ENCODE results near the gene C4orf50. TPM values are rescaled to one million over a fixed set of nuclear protein-coding genes. Genes with fewer than 3 reads are reported as not detected.

The C4orf50 gene
- total and polyA plus RNA-seq, 2 of the 4 experiments (the other 2 are of a cell fraction), result not detected

DNA sequence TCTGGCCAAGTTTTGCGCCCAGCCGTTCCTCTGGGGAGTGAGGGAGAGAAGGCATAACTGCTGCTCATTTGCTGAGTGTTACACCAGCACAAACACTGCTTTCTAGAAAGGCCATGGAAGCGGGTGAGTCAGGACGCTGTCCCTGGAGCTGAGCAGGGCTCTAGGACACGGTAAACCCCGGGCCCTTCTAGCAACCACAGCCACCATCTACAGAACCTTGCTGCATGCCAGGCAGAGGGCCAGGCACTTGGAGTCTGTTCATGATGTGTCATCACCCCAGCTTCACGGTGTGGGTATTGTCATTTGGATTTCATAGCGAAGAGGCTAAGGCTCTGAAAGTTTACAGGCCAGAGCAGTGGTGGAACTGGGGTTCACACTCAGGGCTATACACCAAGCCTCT is 31.8 kb upstream of the C4orf50 start:
- in situ Hi-C loops (cut with MboI; ENCODE audit: low sequenced_read_pairs) (loop anchor here (25.0 kb wide), 2 partner anchors 87 to 387 kb away; no protein-coding TSS in a partner anchor), intact Hi-C loops (cut with micrococcal nuclease) (no loop called here), dilution Hi-C loops (cut with HindIII; ENCODE audit: low sequenced_read_pairs, unreplicated experiment) (no loop called here)
- no peak overlapping the region for H4K91ac ChIP-seq (ENCODE audit: insufficient read depth, low read depth, low read length)
- no peak overlapping the region for H3K18ac ChIP-seq (ENCODE audit: low read depth, low read length)
- H2BK120ac ChIP-seq (ENCODE audit: low read depth, low read length), result no peak overlapping the region
- no peak overlapping the region for H3K23ac ChIP-seq (ENCODE audit: low read depth, low read length)
- no peak overlapping the region for H2BK5ac ChIP-seq (ENCODE audit: low read depth, low read length, poor library complexity, severe bottlenecking)
- H2AK9ac ChIP-seq (replicated peaks; ENCODE audit: low read depth, low read length, poor library complexity), result no peak overlapping the region
- no CpG with 5 or more reads among the region's 8 CpGs for WGBS, 2 experiments (ENCODE audit: extremely low coverage in 2 of 2, insufficient read length in 1 of 2)
- peaks cover 2% of the 10 kb centered on the region; the same call in 1 of the 2 replicates for H3K9me3 ChIP-seq (ENCODE audit: control insufficient read depth, insufficient read depth, low read length)
- no peak overlapping the region for H4K8ac ChIP-seq (ENCODE audit: low read depth in 2 of 2, low read length in 2 of 2)
- H2BK20ac ChIP-seq (ENCODE audit: low read depth, low read length), result no peak overlapping the region
- H3K27me3 ChIP-seq (ENCODE audit: control insufficient read depth, insufficient read depth, low read length), result no peaks in the 10 kb centered on the region
- no peaks in the 10 kb centered on the region for H3K9me1 ChIP-seq (ENCODE audit: insufficient read depth, low read length)
- no peak overlapping the region for H3K14ac ChIP-seq (replicated peaks; ENCODE audit: low read depth, low read length)
- no TSS peak for BruUV-seq (replicated peaks)
- no peaks in the 10 kb centered on the region for H3K4me1 ChIP-seq (ENCODE audit: control insufficient read depth, insufficient read depth, low read length)
- CTCF ChIA-PET, result no interaction called here
- H3K56ac ChIP-seq (ENCODE audit: extremely low read depth, insufficient read depth, low read length), result no peak overlapping the region
- no peak overlapping the region for H2BK15ac ChIP-seq (ENCODE audit: low read depth, low read length)
- no peak for DNase-seq
- H4K5ac ChIP-seq (ENCODE audit: low read depth, low read length), result no peak overlapping the region
- H3K4me2 ChIP-seq (ENCODE audit: low read depth, low read length), result no peak overlapping the region
- POLR2A ChIA-PET (ENCODE audit: unreplicated experiment), result no interaction called here
- no peak overlapping the region for H2AK5ac ChIP-seq (ENCODE audit: low read depth, low read length)
- H3K36me3 ChIP-seq (ENCODE audit: control insufficient read depth, insufficient read depth, low read length), result no peaks in the 10 kb centered on the region
- H3K4ac ChIP-seq (ENCODE audit: low read depth, low read length), result no peak overlapping the region
- H3K79me1 ChIP-seq (ENCODE audit: low read depth in 1 of 2, low read length in 2 of 2), result no peaks in the 10 kb centered on the region
- H3K9ac ChIP-seq (ENCODE audit: low read depth, low read length), result no peak overlapping the region
- no peak for ATAC-seq (ENCODE audit: low read depth)
- no peaks in the 10 kb centered on the region for H4K20me1 ChIP-seq (ENCODE audit: insufficient read depth, low read length)
- no peak overlapping the region for H3K4me3 ChIP-seq (ENCODE audit: insufficient read depth, low read depth, low read length)
- no peak overlapping the region for H2AFZ ChIP-seq (replicated peaks; ENCODE audit: low read length, poor library complexity)
- TF ChIP-seq RAD21 (IDR thresholded peaks at IDR 0.05; ENCODE audit: low read length) (no peak), MXI1 (IDR thresholded peaks at IDR 0.05; ENCODE audit: borderline replicate concordance, low read depth, low read length) (no peak), MAFK (IDR thresholded peaks at IDR 0.05; ENCODE audit: low read depth, low read length) (no peak), RFX5 (IDR thresholded peaks at IDR 0.05; ENCODE audit: low read depth, low read length) (no peak), RCOR1 (IDR thresholded peaks at IDR 0.05; ENCODE audit: insufficient replicate concordance, low read length) (no peak), CEBPB (IDR thresholded peaks at IDR 0.05; ENCODE audit: low read depth, low read length) (no peak)
- TF ChIP-seq, protein P1, sequence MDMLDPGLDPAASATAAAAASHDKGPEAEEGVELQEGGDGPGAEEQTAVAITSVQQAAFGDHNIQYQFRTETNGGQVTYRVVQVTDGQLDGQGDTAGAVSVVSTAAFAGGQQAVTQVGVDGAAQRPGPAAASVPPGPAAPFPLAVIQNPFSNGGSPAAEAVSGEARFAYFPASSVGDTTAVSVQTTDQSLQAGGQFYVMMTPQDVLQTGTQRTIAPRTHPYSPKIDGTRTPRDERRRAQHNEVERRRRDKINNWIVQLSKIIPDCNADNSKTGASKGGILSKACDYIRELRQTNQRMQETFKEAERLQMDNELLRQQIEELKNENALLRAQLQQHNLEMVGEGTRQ (IDR thresholded peaks at IDR 0.05; ENCODE audit: low read depth, low read length), result no peak
- TF ChIP-seq, protein P2, sequence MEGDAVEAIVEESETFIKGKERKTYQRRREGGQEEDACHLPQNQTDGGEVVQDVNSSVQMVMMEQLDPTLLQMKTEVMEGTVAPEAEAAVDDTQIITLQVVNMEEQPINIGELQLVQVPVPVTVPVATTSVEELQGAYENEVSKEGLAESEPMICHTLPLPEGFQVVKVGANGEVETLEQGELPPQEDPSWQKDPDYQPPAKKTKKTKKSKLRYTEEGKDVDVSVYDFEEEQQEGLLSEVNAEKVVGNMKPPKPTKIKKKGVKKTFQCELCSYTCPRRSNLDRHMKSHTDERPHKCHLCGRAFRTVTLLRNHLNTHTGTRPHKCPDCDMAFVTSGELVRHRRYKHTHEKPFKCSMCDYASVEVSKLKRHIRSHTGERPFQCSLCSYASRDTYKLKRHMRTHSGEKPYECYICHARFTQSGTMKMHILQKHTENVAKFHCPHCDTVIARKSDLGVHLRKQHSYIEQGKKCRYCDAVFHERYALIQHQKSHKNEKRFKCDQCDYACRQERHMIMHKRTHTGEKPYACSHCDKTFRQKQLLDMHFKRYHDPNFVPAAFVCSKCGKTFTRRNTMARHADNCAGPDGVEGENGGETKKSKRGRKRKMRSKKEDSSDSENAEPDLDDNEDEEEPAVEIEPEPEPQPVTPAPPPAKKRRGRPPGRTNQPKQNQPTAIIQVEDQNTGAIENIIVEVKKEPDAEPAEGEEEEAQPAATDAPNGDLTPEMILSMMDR (conservative IDR thresholded peaks at IDR 0.05; ENCODE audit: low read depth, low read length), result no peak
- H3K27ac ChIP-seq (ENCODE audit: insufficient read depth, low read length), result no peak overlapping the region

All from IMR-90 (cell line).